Stimulated activated CD8-positive, alpha-beta memory T cell treated with anti-CD3 and anti-CD28 coated beads, Interleukin-7, amount 100 ng/mL, for 24 hours (primary cell): ENCODE results near the gene POC5.
A peak's percentile ranks its signal among the peaks of the same experiment; 100 is the strongest.
"Not testable (repeated sequence)": the region's sequence is repeated elsewhere in the genome, so short reads cannot be mapped to it uniquely, and the experiment has no call there.

Source experiments
- DNase-seq: peaks from one replicate; pipeline ENCODE4 v3.0.0-alpha.2; 2020; ENCODE audit warnings: low read depth

Gene POC5

GRCh38 chr5:75706016-75706415, 11.2 kb downstream of the POC5 start:
- no peak for DNase-seq

DNA sequence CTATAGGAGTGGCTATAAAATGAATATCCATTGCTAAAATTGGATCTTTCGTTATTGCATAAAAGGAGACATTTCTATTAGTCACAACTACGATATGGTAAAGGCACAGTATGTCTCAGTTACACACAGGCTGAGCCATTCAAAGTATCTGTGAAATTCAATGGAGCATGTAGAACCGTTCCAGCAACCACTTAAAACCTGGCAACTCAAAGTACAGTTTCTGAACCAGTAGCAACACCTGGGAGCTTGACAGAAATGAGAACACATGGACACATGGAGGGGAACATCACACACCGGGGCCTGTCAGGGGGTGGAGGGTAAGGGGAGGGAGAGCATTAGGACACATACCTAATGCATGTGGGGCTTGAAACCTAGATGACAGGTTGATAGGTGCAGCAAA, 15.4 kb downstream of the POC5 start:
- no peak for DNase-seq

GRCh38 chr5:75695472-75696351, 21.5 kb downstream of the POC5 start:
- not testable (repeated sequence) for DNase-seq

- no peak for DNase-seq
Observed at GRCh38 chr5:75694781-75695180, 22.5 kb downstream of the POC5 start.

GRCh38 chr5:75690669-75691068, 26.6 kb downstream of the POC5 start:
- no peak for DNase-seq

GRCh38 chr5:75686480-75686879, 30.8 kb downstream of the POC5 start:
- DNase-seq, result no peak

DNA sequence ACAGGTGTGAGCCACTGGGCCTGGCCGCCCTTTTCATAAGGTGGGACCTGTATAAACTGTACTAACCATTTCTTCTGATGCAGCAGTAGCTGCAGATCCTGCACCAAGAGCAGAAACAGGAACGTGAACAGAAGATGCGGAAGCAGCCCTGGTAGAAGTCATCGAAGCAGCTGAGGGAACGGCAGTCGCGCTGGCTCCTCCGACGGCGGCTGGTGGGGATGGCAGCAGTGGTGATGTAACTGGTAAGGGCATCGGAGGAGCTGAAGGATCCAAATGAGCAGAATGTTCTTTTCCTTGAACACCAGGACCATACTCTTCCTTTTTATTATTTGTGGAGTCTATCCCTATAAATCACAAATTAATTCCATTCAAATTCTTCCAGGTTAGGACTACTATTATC, 32.1 kb downstream of the POC5 start:
- no peak for DNase-seq

DNA sequence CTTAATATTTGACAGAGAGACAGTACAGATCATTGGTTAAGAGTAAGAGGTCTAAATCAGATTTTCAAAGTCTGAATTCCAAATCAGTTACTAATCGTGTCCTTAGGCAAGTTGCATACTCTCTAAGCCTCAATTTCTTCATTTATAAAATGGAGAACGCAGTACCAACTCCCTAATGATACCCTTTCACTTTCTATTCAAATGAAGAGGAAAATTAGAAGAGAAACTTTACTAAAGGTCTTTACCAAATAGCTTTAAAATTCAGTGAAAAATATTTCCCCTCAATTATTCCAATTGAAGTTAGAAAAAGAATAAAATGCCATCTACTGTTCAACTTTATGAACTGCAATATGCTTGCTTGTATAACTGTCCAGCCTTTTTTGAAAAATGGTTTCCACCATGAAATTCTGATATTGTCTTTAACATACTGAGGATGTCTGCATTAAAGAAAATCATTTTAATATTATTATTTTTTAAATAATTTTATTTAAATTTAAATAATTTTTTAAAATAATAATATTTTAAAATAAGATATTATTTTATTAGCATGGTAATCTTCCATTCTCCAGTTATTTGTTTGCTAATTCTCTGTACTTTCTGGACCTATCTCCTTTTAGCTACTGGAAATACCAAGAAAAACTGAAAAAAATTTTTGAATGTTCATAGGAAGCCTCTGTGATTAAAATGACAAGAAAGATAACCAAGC, 36.0 kb downstream of the POC5 start:
- DNase-seq, result no peak

DNA sequence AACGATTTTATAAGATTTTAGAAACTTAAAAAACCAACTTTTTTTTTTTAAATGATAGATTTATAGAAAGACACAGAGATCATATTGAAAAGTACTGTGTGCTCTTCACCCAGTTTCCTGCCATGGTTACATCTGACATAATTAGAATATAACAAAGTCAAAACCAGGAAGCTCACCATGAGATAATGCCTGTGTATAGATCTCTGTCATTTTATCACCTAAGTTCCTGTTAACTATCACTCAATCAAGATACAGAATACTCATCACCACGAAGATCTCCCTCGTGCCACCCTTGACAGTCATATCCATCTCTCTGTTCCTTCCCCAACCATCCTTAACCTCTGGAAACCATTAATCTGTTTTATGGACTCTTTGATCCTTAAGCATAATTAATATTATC, 39.1 kb downstream of the POC5 start:
- DNase-seq, result no peak

DNA sequence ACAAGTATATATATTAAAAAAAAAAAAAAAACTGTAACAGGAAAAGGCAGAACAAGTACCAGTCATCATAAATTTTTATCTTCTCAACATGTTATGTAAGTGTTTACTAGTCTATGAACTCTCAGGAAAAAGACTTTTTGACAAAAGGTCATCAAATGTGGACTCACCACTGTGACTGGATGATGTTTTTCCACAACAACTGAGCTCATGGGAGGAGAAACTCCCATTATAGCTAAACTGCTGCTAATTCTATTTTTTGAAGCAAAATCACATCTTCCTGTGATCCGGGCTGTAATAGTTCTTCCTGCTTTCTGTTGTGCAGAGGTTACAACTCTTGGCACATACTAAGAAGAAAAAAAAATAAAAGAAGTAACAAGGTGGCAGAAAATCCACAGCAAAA, 39.6 kb downstream of the POC5 start:
- no peak for DNase-seq

DNA sequence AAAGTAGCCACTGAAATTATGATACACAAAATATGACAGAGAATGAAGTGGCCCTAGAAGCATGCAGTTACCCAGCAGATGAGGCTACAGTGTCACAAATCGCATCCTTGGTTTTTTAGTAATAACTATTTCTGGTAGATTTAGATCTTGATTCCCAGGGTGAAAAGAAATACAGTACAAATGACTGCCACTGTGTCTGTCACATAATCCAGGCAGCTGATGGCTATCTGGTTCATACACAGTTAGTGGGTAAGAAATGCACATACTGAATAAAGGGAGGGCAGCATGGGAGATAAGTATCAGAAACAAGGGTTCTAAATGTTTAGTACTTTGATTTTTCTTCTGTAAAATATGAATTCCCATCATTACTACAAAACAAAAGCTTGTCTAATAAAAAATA, 41.5 kb downstream of the POC5 start:
- DNase-seq, result no peak

DNA sequence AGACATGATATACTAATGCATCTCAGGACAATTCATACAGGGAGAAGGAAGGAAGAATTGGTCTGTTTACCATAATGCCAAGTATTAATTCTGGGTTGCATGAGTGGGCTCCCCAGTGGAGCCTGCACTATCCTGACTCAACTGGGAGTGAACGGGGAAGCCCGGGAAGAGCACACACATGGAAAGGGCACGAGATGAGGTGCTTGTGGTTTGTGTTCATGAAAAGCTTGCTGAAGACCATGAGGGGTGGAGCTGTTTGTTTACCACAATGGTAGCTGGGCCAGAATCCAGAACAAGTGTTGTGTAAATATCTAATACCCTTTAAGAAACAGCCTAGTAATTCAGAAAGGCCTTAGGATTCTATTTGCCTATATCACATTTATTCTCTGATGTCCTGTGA, 44.6 kb downstream of the POC5 start:
- no peak for DNase-seq

DNA sequence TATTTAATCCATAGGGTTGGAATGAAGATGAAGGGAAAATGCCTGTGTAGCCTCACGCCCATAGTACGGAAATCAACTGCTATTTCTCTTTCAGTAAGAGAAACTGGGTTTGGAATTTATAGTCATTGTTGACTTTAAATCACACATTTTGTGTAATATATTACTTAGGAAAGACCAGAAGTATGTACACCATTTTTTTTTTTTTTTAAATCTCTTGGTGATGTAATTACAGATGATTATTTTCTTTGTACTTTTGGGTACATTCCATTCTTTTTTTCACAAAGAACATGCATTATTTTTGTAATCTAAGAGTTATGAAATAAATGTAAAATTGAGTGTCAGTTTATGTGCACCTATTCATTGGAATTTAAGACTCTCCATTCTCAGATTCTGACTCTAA, 45.7 kb downstream of the POC5 start:
- no peak for DNase-seq

GRCh38 chr5:75670577-75670976, 46.7 kb downstream of the POC5 start:
- no peak for DNase-seq

- peak; percentile 30 for DNase-seq
Observed at GRCh38 chr5:75668977-75669689, 48.1 kb downstream of the POC5 start.

DNA sequence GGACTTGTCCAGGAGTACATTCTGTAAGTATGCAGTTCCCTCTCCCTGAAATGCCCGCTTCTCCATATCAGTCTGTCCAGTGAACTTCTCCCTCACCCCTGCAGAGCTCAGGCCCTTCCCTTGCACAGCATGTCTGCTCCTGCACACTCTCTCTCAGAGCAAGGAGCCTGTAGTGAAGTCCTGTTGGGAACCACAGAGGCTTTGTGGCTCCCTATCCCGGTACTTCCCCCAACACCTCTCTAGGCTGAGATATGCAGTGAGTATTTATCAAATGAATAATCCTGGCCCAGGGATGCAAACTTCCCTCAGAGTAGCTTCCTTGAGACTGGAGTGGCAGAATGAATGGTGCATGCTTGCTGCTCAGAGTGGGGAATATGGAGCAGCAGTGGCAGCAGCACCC, 48.8 kb downstream of the POC5 start:
- DNase-seq, result no peak

DNA sequence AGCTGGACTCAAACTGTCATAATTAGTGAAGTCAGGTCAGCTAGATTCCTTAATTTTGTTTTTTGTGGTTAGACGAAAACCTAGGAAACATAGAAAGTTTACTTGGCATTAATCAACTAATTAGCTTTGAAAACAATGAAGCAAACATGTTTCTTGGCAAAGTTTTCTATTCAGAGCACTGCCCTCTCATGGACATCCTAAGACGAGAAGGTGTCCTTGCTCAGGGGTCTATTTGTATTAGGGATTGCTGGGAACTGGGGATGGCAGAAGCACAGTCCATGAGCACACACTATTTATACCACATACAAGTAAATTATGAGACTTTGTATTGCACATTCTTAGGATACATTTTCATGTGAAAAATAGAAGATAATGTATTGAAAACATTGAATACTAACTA, 49.7 kb downstream of the POC5 start:
- DNase-seq, result no peak

GRCh38 chr5:75666801-75667200, 50.4 kb downstream of the POC5 start:
- DNase-seq, result no peak

- no peak for DNase-seq
Observed at GRCh38 chr5:75664979-75665378, 52.3 kb downstream of the POC5 start.

- no peak for DNase-seq
Observed at GRCh38 chr5:75663579-75664284, 53.5 kb downstream of the POC5 start.

- no peak for DNase-seq
Observed at GRCh38 chr5:75662061-75662460, 55.2 kb downstream of the POC5 start.
